Left ventricle myocardium inferior (tissue), 1 donor: ENCODE results near the gene LRMDA. TPM values are rescaled to one million over a fixed set of nuclear protein-coding genes. Genes with fewer than 3 reads are reported as not detected.

Source experiments
- DNase-seq: peaks from one replicate; pipeline ENCODE4 v3.0.0-alpha.2; 2020
- H3K27ac ChIP-seq: fragments of 200-600 bp; replicated peaks from 2 replicates; pipeline ENCODE4 v1.8.0; 2021
- H3K27me3 ChIP-seq: fragments of 200-600 bp; 2 replicates; pipeline ENCODE4 v1.8.0; 2021; ENCODE audit warnings: low read depth
- H3K36me3 ChIP-seq: fragments of 200-600 bp; 2 replicates; pipeline ENCODE4 v1.8.0; 2021
- H3K4me1 ChIP-seq: fragments of 200-600 bp; 2 replicates; pipeline ENCODE4 v1.8.0; 2021
- H3K4me3 ChIP-seq: fragments of 200-600 bp; 2 replicates; pipeline ENCODE4 v1.8.0; 2021; ENCODE audit warnings: mild to moderate bottlenecking, moderate library complexity
- H3K9me3 ChIP-seq: fragments of 200-600 bp; replicated peaks from 2 replicates; pipeline ENCODE4 v1.8.0; 2021
- CTCF ChIP-seq: fragments of 200-600 bp; IDR thresholded peaks from 2 replicates; pipeline ENCODE4 v1.8.0; 2021; ENCODE audit warnings: antibody characterized with exemption, mild to moderate bottlenecking, borderline replicate concordance
- intact Hi-C: fragments of 100-400 bp; cut with micrococcal nuclease; formaldehyde crosslinking; loops from one replicate; pipeline ENCODE4 v1.11.0; 2022
- total RNA-seq: library from RNA; stranded (reverse); fragmentation: NEBNext Ultra II Directional; extraction: Animal tissue kit (Norgen Biotek cat#: 25700); gene quantifications from one replicate; pipeline ENCODE4 v1.2.1, GENCODE V29; 2021
- donor health status: DM: no; HTN: yes; CAD: no; lungs with severe emphysema.

The LRMDA gene
- total RNA-seq, 1 donor from 2014 or later, result 18.7 TPM

- no peak for TF ChIP-seq CTCF
- Histone ChIP-seq H3K4me1 (peaks cover 21% of the 10 kb centered on the region), H3K9me3 (no peaks in the 10 kb centered on the region), H3K36me3 (no peaks in the 10 kb centered on the region), H3K27ac (no peak overlapping the region), H3K27me3 (no peaks in the 10 kb centered on the region), H3K4me3 (no peak overlapping the region)
- intact Hi-C loops, result no loop called here
- DNase-seq, result no peak
These were observed 1128.4 kb downstream of the LRMDA start for GRCh38 chr10:76559892-76560220.

GRCh38 chr10:76560338-76560737, 1128.9 kb downstream of the LRMDA start:
- TF ChIP-seq CTCF, result no peak
- Histone ChIP-seq H3K4me3 (no peak overlapping the region), H3K27me3 (no peaks in the 10 kb centered on the region), H3K27ac (no peak overlapping the region), H3K9me3 (no peaks in the 10 kb centered on the region), H3K36me3 (no peaks in the 10 kb centered on the region), H3K4me1 (peaks cover 16% of the 10 kb centered on the region)
- intact Hi-C loops, result no loop called here
- no peak for DNase-seq

- H3K4me1 ChIP-seq, result peaks cover 9% of the 10 kb centered on the region
- no peak overlapping the region for H3K4me3 ChIP-seq
- no peaks in the 10 kb centered on the region for H3K9me3 ChIP-seq
- intact Hi-C loops, result no loop called here
- TF ChIP-seq CTCF, result no peak
- DNase-seq, result no peak
- no peaks in the 10 kb centered on the region for H3K27me3 ChIP-seq
- H3K27ac ChIP-seq, result no peak overlapping the region
- H3K36me3 ChIP-seq, result no peaks in the 10 kb centered on the region
These were observed 1131.9 kb downstream of the LRMDA start for GRCh38 chr10:76563286-76563685.

GRCh38 chr10:76572021-76572420, 1140.6 kb downstream of the LRMDA start:
- Histone ChIP-seq H3K27ac (no peak overlapping the region), H3K36me3 (no peaks in the 10 kb centered on the region), H3K4me1 (peaks cover 9% of the 10 kb centered on the region), H3K9me3 (peaks cover 21% of the 10 kb centered on the region), H3K27me3 (no peaks in the 10 kb centered on the region), H3K4me3 (no peak overlapping the region)
- TF ChIP-seq CTCF, result no peak
- intact Hi-C loops, result no loop called here
- no peak for DNase-seq

GRCh38 chr10:76576276-76576962, 1145.0 kb downstream of the LRMDA start:
- peaks cover 11% of the 10 kb centered on the region for H3K4me1 ChIP-seq
- TF ChIP-seq CTCF, result no peak
- peaks cover 21% of the 10 kb centered on the region for H3K9me3 ChIP-seq
- no peak overlapping the region for H3K4me3 ChIP-seq
- no peaks in the 10 kb centered on the region for H3K36me3 ChIP-seq
- intact Hi-C loops, result no loop called here
- peak; percentile 31 for DNase-seq
- H3K27me3 ChIP-seq, result no peaks in the 10 kb centered on the region
- H3K27ac ChIP-seq, result peak overlapping the region; percentile 71
